Esophagus squamous epithelium (tissue), 5 donors: Measurements from ENCODE around the gene GRK6. TPM values are rescaled to one million over a fixed set of nuclear protein-coding genes. Genes with fewer than 3 reads are reported as not detected.

Experiments
- DNase-seq: peaks from one replicate; lab custom pipeline; 2025; lab: John Stamatoyannopoulos, UW
- H3K27ac ChIP-seq, 4 donors: fragments of 200-600 bp; sonication (generic); one replicate each; pipeline ENCODE4 v1.5.1; 2016 to 2019; ENCODE audit warnings: mild to moderate bottlenecking in 1 of 4
- H3K27me3 ChIP-seq, 4 donors: fragments of 200-600 bp; sonication (generic); 1 replicate in 3 of 4; 2 replicates in 1 of 4; pipeline versions ENCODE4 v1.5.1 to v1.6.0; 2017 to 2021; ENCODE audit warnings: antibody characterized with exemption in 1 of 4
- H3K36me3 ChIP-seq, 3 donors: fragments of 200-600 bp; sonication (generic); one replicate each; pipeline ENCODE4 v1.5.1; 2016 to 2019
- H3K4me1 ChIP-seq, 3 donors: fragments of 200-600 bp; sonication (generic); one replicate each; pipeline ENCODE4 v1.5.1; 2017 to 2019
- H3K4me3 ChIP-seq, 4 donors: fragments of 200-600 bp; sonication (generic); 1 replicate in 3 of 4; 2 replicates in 1 of 4; pipeline ENCODE4 v1.5.1; 2016 to 2019; ENCODE audit warnings: mild to moderate bottlenecking in 2 of 4, moderate library complexity in 1 of 4
- H3K9me3 ChIP-seq, 3 donors: fragments of 200-600 bp; sonication (generic); one replicate each; pipeline ENCODE4 v1.5.1; 2016 to 2019
- CTCF ChIP-seq, 6 experiments: fragments of 450-650 bp in 4 of 6; fragments of 200-600 bp in 2 of 6; sonication (generic) in 2 of 6; IDR thresholded peaks; one replicate each; pipeline ENCODE4 v1.5.1; 2016 to 2019; ENCODE audit warnings: antibody characterized with exemption in 6 of 6, mild to moderate bottlenecking in 4 of 6, moderate library complexity in 4 of 6
- POLR2A ChIP-seq, 4 donors: fragments of 450-650 bp; IDR thresholded peaks; one replicate each; pipeline ENCODE4 v1.6.1; 2017; ENCODE audit warnings: antibody characterized with exemption in 4 of 4, mild to moderate bottlenecking in 4 of 4, moderate library complexity in 3 of 4
- WGBS, 2 donors: methylation state at CpG; one replicate each; pipeline ENCODE4 v1.1.5; 2018; 5-methylcytosine and 5-hydroxymethylcytosine counted together
- intact Hi-C: fragments of 100-400 bp; cut with DNase I; formaldehyde crosslinking; loops from one replicate; pipeline ENCODE4 v1.15.0; 2022
- total RNA-seq, 4 donors: library from RNA; depleted of rRNA; stranded (reverse); fragments of >200 nt; gene quantifications; one replicate each; pipeline ENCODE4 v1.1.0, GENCODE V29; 2016
- donor health status: DM: yes; HTN: yes; CAD: no.

The GRK6 gene
- total RNA-seq, 4 donors from 2014 or later = 24.6 to 39.7 (median 29.5) TPM

GRCh38 chr5:177443144-177443983 is 16.9 kb downstream of the GRK6 start:
- WGBS, 2 donors = 100% methylated on average over 1 of the region's 15 CpGs; no CpG with 5 or more reads in 1 of the 2 donors
- TF ChIP-seq POLR2A (IDR thresholded peaks at IDR 0.05) (no peak), CTCF (IDR thresholded peaks at IDR 0.05) (no peak)

GRCh38 chr5:177444106-177445051 is 17.9 kb downstream of the GRK6 start:
- no peaks in the 10 kb centered on the region for H3K9me3 ChIP-seq
- whole genome bisulfite sequencing, 2 donors = 37 to 54% methylated on average over 3 to 5 of the region's 7 CpGs
- H3K27ac ChIP-seq = no peak overlapping the region
- intact Hi-C loops = no loop called here
- H3K4me3 ChIP-seq = no peak overlapping the region
- H3K27me3 ChIP-seq = peaks cover 0 to 30% (median 0%) of the 10 kb centered on the region in 4 donors
- TF ChIP-seq POLR2A (IDR thresholded peaks at IDR 0.05) = no peak
- TF ChIP-seq CTCF (IDR thresholded peaks at IDR 0.05) = no peak
- H3K36me3 ChIP-seq = peaks cover 11 to 28% (median 14%) of the 10 kb centered on the region in 3 donors
- peaks cover 26 to 66% (median 26%) of the 10 kb centered on the region in 3 donors for H3K4me1 ChIP-seq
- DNase-seq = no peak

More at GRCh38 chr5:177443144-177443983, 16.9 kb downstream of the GRK6 start:
- peaks cover 0 to 20% (median 0%) of the 10 kb centered on the region in 4 donors for H3K27me3 ChIP-seq
- intact Hi-C loops = no loop called here
- no peak for DNase-seq
- no peak overlapping the region for H3K4me3 ChIP-seq
- H3K4me1 ChIP-seq = peaks cover 21 to 56% (median 23%) of the 10 kb centered on the region in 3 donors
- no peak overlapping the region for H3K27ac ChIP-seq
- H3K36me3 ChIP-seq = peaks cover 11 to 34% (median 14%) of the 10 kb centered on the region in 3 donors
- no peaks in the 10 kb centered on the region for H3K9me3 ChIP-seq

GRCh38 chr5:177445052-177445916 is 18.8 kb downstream of the GRK6 start:
- no peak overlapping the region for H3K27ac ChIP-seq
- 41 to 50% methylated on average over 9 to 10 of the region's 10 CpGs for WGBS, 2 donors
- H3K4me3 ChIP-seq = no peak overlapping the region
- H3K27me3 ChIP-seq = peaks cover 0 to 38% (median 0%) of the 10 kb centered on the region in 4 donors
- H3K36me3 ChIP-seq = peaks cover 11 to 24% (median 14%) of the 10 kb centered on the region in 3 donors
- H3K4me1 ChIP-seq = peaks cover 29 to 75% (median 32%) of the 10 kb centered on the region in 3 donors
- TF ChIP-seq CTCF (IDR thresholded peaks at IDR 0.05) (no peak), POLR2A (IDR thresholded peaks at IDR 0.05) (no peak)
- H3K9me3 ChIP-seq = no peaks in the 10 kb centered on the region
- intact Hi-C loops = no loop called here
- DNase-seq = no peak

- WGBS, 2 donors = 3 to 6% methylated on average over 7 to 8 of the region's 8 CpGs
- no peak for DNase-seq
- Histone ChIP-seq H3K9me3 (no peaks in the 10 kb centered on the region), H3K36me3 (peaks cover 6 to 18% (median 14%) of the 10 kb centered on the region in 3 donors), H3K4me3 (peak overlapping the region in 3 of 4 donors; percentile 45 to 82 (median 72)), H3K27me3 (peaks cover 0 to 43% (median 0%) of the 10 kb centered on the region in 4 donors), H3K4me1 (peaks cover 29 to 78% (median 32%) of the 10 kb centered on the region in 3 donors), H3K27ac (peak overlapping the region in 1 of 4 donors; percentile 61)
- TF ChIP-seq POLR2A (IDR thresholded peaks at IDR 0.05) (no peak), CTCF (IDR thresholded peaks at IDR 0.05) (no peak)
- intact Hi-C loops = no loop called here
Measured at GRCh38 chr5:177445917-177446199, 19.4 kb downstream of the GRK6 start.
